Measurements from ENCODE around the gene PER2. TPM values are rescaled to one million over a fixed set of nuclear protein-coding genes. Genes with fewer than 3 reads are reported as not detected.
A peak's percentile ranks its signal among the peaks of the same experiment; 100 is the strongest.

PER2 gene
- total RNA-seq, 1 experiment from 2014 or later: 6.6 TPM

DNA sequence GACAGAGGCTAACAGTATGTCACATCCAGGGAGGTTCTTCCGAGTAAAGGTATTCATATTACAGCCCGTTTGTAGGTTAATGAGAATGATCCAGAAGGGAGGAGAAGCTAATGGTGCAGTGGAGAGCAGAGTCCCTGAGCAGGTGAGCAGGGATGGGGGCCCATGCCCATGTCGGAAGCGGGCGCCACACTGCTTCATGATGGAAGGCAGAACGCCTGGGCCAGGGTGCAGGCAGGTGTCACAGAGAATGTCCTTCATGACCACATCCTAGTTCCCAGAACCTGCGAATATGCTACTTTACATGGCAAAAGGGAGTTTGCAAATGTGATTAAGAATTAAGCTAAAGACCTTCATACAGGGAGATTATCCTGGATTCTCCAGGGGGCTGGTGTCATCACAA, 52.6 kb downstream of the PER2 start (continued):
- no peak for TF ChIP-seq SMAD3 (CRISPR knock-in tag; IDR thresholded peaks at IDR 0.05; ENCODE audit: borderline replicate concordance)
- no peak for TF ChIP-seq FOXP1 (CRISPR knock-in tag; IDR thresholded peaks at IDR 0.05; ENCODE audit: borderline replicate concordance)
- TF ChIP-seq ZNF263 (CRISPR knock-in tag; IDR thresholded peaks at IDR 0.05; ENCODE audit: low read depth): no peak
- no peak for TF ChIP-seq CREB1 (CRISPR knock-in tag; IDR thresholded peaks at IDR 0.05)

- 0 out of 2 replicates have a peak overlapping the region, but pooled peaks have one; percentile 44 for H3K4me3 Mint-ChIP-seq
- H3K27me3 Mint-ChIP-seq (ENCODE audit: low read depth): peaks cover 81% of the 10 kb centered on the region
- no peak overlapping the region for H3K27ac Mint-ChIP-seq
- ChIA-PET CTCF (no interaction called here), POLR2A (no interaction called here)
- ATAC-seq (no peak), DNase-seq (ENCODE audit: low spot score) (no peak)
- peaks cover 4% of the 10 kb centered on the region for H3K4me1 Mint-ChIP-seq
- peaks cover 5% of the 10 kb centered on the region for H3K36me3 Mint-ChIP-seq
- H3K9me3 Mint-ChIP-seq: peaks cover 9% of the 10 kb centered on the region
- TF ChIP-seq, protein P1, sequence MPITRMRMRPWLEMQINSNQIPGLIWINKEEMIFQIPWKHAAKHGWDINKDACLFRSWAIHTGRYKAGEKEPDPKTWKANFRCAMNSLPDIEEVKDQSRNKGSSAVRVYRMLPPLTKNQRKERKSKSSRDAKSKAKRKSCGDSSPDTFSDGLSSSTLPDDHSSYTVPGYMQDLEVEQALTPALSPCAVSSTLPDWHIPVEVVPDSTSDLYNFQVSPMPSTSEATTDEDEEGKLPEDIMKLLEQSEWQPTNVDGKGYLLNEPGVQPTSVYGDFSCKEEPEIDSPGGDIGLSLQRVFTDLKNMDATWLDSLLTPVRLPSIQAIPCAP (CRISPR knock-in tag; IDR thresholded peaks at IDR 0.05): no peak
Measured at GRCh38 chr2:238235331-238235732, 53.1 kb downstream of the PER2 start.

GRCh38 chr2:238233625-238234024, 54.8 kb downstream of the PER2 start:
- no peak overlapping the region for H3K4me3 Mint-ChIP-seq

DNA sequence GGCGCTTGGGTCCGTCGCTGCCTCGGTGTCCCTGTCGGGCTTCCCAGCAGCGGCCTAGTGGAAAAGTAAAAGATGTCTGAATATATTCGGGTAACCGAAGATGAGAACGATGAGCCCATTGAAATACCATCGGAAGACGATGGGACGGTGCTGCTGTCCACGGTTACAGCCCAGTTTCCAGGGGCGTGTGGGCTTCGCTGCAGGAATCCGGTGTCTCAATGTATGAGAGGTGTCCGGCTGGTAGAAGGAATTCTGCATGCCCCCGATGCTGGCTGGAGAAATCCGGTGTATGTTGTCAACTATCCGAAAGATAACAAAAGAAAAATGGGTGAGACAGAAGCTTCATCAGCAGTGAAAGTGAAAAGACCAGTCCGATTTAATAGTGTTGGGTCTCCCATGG, 56.6 kb downstream of the PER2 start:
- CTCF ChIA-PET: interaction anchor here (1.7 kb wide), 1 partner anchor 31 kb away, joined by 9 read pairs; no protein-coding TSS in a partner anchor
- Mint-ChIP-seq H3K27ac (no peak overlapping the region), H3K9me3 (peaks cover 9% of the 10 kb centered on the region), H3K36me3 (no peaks in the 10 kb centered on the region), H3K4me1 (peaks cover 14% of the 10 kb centered on the region), H3K4me3 (peak overlapping the region; percentile 84), H3K27me3 (ENCODE audit: low read depth) (peaks cover 79% of the 10 kb centered on the region)
- no peak for DNase-seq (ENCODE audit: low spot score)
- no peak for ATAC-seq
- POLR2A ChIA-PET: interaction anchor here (1.0 kb wide), 1 partner anchor 9 kb away, joined by 3 read pairs; no protein-coding TSS in a partner anchor
- TF ChIP-seq, protein P2, sequence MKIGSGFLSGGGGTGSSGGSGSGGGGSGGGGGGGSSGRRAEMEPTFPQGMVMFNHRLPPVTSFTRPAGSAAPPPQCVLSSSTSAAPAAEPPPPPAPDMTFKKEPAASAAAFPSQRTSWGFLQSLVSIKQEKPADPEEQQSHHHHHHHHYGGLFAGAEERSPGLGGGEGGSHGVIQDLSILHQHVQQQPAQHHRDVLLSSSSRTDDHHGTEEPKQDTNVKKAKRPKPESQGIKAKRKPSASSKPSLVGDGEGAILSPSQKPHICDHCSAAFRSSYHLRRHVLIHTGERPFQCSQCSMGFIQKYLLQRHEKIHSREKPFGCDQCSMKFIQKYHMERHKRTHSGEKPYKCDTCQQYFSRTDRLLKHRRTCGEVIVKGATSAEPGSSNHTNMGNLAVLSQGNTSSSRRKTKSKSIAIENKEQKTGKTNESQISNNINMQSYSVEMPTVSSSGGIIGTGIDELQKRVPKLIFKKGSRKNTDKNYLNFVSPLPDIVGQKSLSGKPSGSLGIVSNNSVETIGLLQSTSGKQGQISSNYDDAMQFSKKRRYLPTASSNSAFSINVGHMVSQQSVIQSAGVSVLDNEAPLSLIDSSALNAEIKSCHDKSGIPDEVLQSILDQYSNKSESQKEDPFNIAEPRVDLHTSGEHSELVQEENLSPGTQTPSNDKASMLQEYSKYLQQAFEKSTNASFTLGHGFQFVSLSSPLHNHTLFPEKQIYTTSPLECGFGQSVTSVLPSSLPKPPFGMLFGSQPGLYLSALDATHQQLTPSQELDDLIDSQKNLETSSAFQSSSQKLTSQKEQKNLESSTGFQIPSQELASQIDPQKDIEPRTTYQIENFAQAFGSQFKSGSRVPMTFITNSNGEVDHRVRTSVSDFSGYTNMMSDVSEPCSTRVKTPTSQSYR (CRISPR knock-in tag; IDR thresholded peaks at IDR 0.05): no peak
- TF ChIP-seq STAT6 (CRISPR knock-in tag; conservative IDR thresholded peaks at IDR 0.05; ENCODE audit: low read depth): no peak
- no peak for TF ChIP-seq RELA (CRISPR knock-in tag; IDR thresholded peaks at IDR 0.05; ENCODE audit: borderline replicate concordance)
- no peak for TF ChIP-seq RORB (CRISPR knock-in tag; IDR thresholded peaks at IDR 0.05)
- TF ChIP-seq ARID4B (CRISPR knock-in tag; IDR thresholded peaks at IDR 0.05; ENCODE audit: borderline replicate concordance): no peak
- no peak for TF ChIP-seq TEAD1 (CRISPR knock-in tag; IDR thresholded peaks at IDR 0.05)
- no peak for TF ChIP-seq TCF7 (CRISPR knock-in tag; IDR thresholded peaks at IDR 0.05; ENCODE audit: low read depth)
- no peak for TF ChIP-seq ETV6 (CRISPR knock-in tag; IDR thresholded peaks at IDR 0.05)
- no peak for TF ChIP-seq TP53 (CRISPR knock-in tag; IDR thresholded peaks at IDR 0.05)
- TF ChIP-seq NFATC4 (CRISPR knock-in tag; IDR thresholded peaks at IDR 0.05): no peak
- TF ChIP-seq, protein P3, sequence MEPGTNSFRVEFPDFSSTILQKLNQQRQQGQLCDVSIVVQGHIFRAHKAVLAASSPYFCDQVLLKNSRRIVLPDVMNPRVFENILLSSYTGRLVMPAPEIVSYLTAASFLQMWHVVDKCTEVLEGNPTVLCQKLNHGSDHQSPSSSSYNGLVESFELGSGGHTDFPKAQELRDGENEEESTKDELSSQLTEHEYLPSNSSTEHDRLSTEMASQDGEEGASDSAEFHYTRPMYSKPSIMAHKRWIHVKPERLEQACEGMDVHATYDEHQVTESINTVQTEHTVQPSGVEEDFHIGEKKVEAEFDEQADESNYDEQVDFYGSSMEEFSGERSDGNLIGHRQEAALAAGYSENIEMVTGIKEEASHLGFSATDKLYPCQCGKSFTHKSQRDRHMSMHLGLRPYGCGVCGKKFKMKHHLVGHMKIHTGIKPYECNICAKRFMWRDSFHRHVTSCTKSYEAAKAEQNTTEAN (CRISPR knock-in tag; IDR thresholded peaks at IDR 0.05): no peak
- TF ChIP-seq, protein P4, sequence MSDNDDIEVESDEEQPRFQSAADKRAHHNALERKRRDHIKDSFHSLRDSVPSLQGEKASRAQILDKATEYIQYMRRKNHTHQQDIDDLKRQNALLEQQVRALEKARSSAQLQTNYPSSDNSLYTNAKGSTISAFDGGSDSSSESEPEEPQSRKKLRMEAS (CRISPR knock-in tag; IDR thresholded peaks at IDR 0.05): no peak

More at GRCh38 chr2:238233625-238234024, 54.8 kb downstream of the PER2 start:
- H3K27ac Mint-ChIP-seq: no peak overlapping the region
- peaks cover 97% of the 10 kb centered on the region for H3K27me3 Mint-ChIP-seq (ENCODE audit: low read depth)
- no peak for DNase-seq (ENCODE audit: low spot score)
- ChIA-PET POLR2A (no interaction called here), CTCF (interaction anchor here (0.5 to 1.3 kb wide), 3 partner anchors 23 to 107 kb away, joined by 3 to 6 read pairs (median 4); no protein-coding TSS in a partner anchor)
- H3K9me3 Mint-ChIP-seq: peaks cover 9% of the 10 kb centered on the region
- H3K4me1 Mint-ChIP-seq: peaks cover 5% of the 10 kb centered on the region
- no peak for ATAC-seq
- H3K36me3 Mint-ChIP-seq: peaks cover 5% of the 10 kb centered on the region
- TF ChIP-seq NFATC4 (CRISPR knock-in tag; IDR thresholded peaks at IDR 0.05): no peak
- no peak for TF ChIP-seq ZNF138 (CRISPR knock-in tag; conservative IDR thresholded peaks at IDR 0.05)
